SIG-M5 (cell line): ENCODE results near the gene ANO2.
"Not testable (repeated sequence)": the region's sequence is repeated elsewhere in the genome, so short reads cannot be mapped to it uniquely, and the experiment has no call there.

Source experiments
- DNase-seq: peaks from one replicate; lab custom pipeline; 2025; lab: John Stamatoyannopoulos, UW

ANO2 gene

DNA sequence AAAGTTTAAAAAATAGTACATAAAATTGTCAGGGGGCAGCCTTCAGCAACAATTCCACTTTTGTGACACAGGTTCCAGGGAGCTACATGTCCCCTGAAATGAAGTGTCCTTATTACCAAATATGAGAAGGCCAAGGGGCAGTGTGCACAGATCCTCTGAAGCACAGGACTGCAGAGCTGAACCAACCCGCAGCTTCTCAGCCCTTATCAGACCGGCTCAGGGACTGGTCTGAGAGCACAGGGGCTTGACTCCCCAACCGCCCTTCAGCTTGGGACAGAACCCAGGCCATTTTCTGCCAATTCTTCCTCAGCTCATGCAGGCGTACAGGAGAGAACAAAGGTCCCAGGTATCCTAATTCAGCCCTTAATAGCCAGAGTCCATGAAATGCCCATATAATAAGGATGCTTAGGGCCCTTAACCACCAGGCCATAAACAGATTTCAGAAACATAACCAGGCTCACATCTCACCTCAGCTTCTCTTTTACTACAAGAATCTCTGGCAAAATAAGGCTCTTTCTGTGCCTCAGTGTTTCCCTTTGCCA, 221.3 kb downstream of the ANO2 start:
- no peak for DNase-seq

DNA sequence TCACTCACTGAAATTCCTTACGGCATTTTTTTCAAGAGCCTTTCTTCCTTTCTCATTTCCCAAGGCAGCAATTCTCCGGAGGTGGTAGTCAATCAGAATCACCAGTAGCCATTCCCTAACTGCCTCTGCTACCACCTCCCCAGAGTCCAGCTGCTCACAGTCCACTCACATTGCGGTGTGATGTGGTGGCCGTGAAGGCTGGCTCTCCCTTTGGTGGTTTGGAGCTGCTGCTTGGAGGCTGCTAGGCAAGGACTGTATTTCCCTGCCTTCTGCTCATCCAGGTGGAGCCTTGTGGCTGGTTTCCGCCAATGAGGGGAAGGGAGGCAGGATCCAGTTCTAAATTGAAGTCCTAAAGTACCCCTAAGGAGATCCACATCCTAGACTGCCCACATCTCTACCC, 222.0 kb downstream of the ANO2 start:
- no peak for DNase-seq

DNA sequence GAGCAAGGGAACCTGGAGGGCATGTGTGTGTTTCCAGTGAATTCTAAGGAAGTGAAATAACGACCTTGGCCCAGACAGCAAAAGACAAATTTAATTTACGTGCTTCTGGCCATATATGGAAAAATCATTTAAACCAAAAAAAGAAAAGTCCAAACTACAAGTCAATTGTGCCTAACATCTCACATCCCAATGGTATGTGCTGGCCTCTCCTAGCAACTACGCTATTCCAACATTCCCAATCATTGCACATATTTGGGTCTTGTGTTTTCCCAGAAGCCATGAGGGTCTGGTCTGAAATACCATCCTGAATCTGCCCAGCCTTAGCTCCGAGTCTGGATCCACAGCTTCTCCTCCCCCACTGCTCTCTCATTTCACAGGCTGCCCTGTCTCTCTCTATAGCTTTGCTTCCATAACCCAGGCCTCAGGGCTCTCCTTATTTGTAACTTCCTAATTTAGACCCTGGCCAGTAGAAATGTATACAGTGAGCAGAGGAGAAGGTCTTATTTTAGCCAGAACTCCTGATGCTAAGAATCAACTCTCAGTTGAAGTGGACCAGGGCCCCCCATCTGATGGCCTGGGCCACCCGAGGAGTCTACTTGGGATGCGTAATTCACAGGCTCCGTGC, 224.6 kb downstream of the ANO2 start:
- no peak for DNase-seq

DNA sequence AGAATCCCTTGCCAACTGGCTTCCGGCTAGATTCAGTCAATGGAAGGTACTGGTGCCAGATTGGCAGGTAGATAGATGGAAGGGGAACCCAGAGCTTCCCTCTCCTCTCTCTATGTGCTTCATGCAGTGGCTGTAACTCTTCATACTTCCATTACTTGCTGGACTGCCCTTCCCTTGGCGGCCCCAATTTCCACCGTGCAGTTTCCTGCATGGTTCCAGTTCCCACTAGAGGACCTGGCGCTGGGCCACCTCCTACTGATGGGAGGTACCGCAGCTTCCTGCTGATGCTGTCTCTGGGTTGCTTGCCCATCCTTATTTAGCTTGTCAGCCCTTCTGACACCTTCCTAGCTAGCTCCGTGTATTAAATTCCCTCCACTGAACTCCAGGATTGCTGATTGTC, 226.4 kb downstream of the ANO2 start:
- DNase-seq, result no peak

DNA sequence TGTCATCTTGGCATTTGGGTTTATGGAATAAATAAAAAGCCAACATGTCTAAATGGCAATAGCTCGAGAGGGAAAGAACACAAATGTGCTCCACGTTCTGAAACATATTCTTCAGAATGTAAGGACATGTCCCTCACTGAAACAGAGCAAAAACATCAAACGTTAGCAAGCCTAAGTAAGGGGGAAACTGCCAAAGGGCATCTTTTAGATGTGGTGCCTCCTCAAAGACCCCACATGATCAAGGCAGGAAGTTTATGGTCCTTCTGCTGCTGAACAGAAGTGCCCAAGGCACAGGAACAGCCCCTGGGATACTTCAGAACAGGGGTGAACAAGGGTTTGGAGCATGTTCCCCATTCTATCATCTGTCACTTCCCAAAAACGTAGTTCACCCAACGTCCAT, 227.0 kb downstream of the ANO2 start:
- no peak for DNase-seq

DNA sequence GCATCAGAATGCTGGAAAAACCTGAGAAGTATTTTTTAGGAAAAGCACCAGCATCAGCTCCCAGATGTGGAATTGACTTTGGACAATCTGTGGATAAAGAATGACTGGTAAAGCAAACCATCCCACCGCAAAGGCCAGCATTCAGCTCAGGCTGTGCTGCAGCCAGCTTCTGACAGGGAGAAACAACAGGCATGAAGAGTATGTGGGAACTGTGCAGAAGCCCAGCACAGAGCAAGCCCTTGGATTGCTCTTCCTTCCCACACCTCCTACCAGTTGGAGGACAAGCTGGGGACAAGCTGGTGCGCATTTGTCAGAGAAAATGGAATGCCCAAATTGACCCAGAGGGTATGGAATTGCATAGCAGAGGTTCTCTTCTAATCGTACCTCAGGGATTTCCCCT, 228.1 kb downstream of the ANO2 start:
- no peak for DNase-seq

DNA sequence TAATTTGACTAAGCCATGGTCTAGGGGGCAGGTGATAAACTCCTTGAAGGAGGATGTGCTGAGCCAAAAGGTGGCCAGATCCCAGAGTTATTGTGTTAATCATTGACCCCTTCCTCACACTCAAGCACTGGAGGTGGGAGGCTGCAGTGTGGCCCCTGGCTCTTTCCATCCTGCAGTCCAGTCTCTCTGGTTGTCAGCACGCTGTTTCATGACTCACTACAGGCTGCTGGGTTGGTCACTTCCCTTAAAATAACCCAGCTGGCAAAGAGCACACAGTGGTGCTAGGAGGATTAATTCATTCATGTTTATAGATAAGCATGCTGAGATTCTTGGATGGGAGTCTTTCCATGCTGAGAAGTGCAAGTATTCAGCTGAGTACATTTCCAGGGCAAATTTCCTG, 228.9 kb downstream of the ANO2 start:
- no peak for DNase-seq

DNA sequence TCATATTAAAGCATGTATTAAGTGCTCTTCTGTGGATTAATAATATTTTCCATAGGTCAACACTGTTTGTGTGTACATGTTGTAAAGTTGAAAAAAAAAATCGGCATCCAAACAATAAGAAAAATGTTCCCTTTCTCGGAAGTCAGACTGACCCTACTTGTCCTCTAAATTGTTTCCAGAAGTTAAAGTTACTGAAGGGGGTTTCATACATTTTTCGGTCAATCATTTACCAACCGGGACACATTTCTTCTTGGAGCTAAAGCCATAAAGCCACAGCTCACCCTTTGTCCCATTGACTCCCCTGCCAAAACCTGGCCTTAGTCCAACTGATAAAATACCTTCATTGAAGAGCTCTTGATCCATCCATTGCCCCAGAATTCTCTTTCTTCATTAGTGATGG, 230.0 kb downstream of the ANO2 start:
- DNase-seq, result no peak

DNA sequence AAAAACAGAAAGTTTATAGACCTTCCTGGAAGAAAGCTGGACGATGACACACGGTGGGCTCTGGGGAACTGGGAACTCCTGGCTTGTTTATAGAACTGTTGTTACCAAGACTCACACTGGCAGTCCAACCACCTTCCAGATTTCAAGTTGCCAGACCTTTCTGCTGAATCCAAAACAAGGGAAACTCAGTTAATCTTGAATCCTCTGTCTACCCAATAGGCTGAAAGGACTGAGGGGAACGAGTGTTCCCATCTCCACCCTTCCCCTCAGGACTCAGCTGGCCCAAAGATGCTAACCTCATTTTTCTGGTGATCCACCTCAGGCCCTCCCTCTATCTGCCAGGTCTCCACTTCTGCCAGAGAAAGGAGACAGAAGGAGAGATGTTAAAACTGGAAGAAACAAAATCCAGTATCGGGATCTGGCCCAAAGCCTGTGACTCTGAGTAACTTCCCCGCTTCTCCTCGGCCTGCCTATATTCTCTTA, 231.4 kb downstream of the ANO2 start:
- DNase-seq, result no peak

DNA sequence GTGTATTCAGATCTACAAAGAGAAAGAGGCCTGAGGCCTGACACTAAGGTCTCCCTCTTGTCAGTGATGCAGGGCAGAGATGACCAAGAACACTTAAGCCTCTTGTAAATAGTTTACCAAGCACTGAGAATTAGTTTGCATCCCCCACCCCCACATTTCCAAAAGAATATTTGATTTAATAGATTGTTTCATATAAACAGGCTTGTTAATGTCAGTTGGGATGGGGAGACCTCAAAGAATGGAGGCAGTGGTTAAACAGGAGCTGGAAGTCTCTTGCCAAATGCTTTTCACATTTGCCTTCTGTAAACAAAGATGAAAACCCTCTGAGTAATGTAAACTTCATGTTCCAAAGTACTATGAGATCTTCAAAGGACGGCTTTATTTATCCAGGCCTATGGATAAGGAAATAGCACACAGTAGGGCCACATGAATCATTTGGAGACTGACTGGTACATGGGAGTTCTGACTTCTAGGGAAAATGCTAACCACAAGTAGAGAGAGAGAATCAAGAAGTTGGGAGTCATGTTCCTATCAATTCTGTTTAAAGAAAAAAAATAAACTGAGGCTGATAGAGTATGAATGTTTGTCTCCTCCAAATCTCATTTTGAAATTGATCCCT, 234.7 kb downstream of the ANO2 start:
- DNase-seq, result no peak

DNA sequence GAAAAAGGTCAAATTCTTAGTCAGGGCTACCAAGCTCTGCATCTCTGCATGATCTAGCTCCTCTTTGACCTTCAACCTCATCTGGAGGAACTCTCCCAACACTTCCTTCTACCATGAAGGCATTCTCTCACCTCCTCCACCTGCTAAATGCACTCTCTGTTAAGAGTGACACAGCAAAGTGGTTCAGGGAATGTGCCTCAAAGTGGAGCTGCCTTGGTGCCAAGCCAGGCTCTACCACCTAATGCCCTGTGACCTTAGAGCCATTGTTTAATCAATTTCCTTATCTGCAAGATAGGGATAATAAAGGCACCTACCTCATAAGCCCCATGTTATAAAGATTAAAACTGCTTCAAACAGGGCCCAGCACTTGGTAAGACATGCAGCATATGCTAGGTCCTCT, 236.7 kb downstream of the ANO2 start:
- DNase-seq, result no peak

DNA sequence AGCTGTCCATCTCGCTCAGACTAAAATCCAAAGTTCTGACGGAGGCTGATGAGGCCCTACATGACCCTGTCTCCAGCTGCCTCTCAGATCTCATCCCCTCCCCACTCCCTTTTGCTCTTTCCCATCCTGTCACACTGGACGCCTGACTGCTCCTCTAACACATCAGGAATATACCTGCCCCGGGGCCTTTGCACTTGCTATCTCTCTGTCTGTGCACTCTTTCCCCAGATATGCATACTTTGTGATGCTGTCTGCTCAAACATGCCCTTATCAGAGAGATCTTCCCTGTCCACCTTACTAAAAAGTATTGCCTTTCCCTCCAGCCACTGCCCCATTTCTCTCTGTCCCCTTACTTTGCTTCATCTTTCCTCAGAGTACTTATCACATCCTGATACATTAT, 238.8 kb downstream of the ANO2 start:
- DNase-seq, result no peak

DNA sequence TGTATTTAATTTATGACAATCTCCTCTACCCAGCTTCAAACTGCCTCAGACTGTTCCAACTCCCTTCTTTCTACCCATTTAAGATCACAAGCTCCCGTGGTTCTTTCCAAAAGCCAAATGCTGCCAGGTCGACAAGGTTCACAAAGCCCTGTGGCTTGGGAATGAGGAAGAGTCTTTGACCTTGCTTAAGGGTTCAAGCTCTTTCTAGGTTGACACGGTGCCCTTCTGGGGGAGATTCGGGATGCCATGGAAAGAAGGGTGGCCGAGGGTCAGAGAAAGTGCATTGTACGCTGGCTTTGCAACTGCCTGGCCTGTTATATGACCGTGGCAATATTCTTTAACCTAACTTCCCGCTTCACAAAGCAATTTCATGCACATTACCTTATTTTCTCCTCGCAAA, 239.3 kb downstream of the ANO2 start:
- DNase-seq, result no peak

DNA sequence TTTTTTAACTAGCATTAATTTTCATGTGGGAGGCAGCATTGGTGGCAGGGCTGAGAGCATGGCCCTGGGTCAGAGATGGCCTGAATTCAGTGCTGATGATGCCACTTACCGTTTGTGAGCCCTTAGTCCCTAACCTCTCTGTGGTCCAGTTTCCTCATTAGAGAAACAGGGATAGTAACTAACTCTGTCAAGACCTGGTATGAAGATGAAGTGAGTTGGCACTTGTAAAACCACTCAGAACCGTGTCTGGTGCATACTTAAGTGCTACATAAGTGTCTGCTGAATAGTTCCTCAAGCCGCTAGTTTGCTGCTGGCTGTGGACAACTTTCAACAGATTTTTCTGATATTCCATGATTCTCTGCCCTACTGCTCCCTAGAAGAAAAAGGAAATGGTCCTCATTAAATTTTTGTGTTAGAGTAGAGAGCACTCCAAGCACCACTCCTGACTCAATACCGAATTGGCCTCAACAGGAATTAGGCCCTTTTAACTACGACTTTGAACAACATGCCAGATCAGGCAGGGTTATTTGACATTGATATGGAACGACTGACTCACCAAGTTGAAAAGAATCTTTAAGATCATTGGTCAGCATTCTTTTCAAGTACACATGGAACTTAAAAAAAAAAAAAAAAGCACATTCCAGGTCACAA, 250.2 kb downstream of the ANO2 start:
- no peak for DNase-seq

DNA sequence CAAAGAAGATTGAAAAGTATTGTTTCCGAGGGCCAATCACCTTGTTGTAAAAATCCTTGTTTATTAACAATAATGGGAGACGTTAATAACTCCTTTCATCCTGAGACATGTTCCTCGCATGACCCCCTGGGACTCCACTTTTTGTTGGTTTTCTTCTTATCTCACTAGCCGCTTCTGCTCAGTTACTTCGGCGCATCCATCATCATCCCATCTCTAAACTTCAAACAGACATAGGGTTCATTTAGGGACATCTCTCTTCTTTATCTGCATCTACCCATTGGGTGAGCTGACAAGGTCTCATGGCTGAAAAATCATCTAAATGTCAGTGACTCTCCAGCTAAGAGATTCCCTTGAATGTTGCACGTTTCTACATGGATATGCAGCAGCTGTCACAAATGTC, 252.2 kb downstream of the ANO2 start:
- no peak for DNase-seq

DNA sequence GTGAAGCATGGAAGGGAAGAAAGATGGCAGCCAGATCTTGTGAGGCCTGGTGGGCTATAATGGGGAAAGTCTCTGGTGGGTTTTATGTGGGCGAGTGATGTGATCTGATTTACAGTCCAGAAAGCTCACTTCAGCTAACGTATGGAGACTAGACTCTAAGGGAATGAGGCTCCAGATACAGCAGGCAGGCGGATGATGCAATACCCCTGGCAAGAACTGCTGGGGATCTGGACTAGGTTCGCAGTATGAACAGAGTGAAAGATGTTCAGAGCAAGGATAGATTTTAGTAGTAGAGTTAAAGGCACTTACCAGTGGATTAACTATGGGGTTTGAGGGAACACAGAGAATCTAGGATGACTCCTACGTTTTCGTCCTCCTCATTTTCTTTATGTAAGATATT, 253.1 kb downstream of the ANO2 start:
- no peak for DNase-seq

DNA sequence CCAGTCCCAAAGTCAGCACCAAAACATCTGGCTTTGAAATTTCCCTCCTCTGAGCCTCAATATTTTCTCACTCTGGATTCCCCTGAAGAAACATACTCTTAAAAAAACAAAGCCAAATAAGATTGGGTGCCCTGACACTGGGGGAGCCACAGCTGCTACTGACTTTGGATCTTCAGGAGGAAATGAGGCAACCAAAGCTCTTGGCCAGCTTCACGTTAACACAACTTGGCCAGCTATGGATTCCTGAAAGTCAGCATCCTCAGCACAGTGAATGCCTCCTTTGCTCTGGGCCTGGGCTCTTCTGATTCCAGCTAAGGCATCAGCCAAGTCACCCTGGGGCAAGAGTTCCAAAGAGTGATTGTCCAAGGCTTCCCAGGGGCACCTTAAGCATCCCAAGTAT, 254.8 kb downstream of the ANO2 start:
- DNase-seq, result no peak

DNA sequence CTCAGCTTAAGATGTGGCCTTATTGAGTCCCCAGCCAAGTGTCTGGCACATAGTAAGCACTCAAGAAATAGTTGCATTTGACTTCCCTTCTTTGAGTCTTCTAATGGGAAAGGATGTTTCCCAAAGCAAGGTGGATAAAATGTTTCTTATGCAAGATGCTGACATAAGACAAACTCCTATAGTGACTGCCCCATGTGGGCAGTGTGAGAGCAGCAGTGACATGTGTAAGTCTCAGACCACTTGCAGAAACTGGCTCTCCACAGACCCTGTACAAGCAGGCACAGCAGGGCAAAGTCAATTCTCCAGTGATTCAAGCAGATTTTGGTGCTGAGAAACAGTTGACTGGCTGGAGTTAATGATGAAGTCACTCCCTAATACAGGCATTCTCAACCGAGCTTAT, 255.3 kb downstream of the ANO2 start:
- no peak for DNase-seq

DNA sequence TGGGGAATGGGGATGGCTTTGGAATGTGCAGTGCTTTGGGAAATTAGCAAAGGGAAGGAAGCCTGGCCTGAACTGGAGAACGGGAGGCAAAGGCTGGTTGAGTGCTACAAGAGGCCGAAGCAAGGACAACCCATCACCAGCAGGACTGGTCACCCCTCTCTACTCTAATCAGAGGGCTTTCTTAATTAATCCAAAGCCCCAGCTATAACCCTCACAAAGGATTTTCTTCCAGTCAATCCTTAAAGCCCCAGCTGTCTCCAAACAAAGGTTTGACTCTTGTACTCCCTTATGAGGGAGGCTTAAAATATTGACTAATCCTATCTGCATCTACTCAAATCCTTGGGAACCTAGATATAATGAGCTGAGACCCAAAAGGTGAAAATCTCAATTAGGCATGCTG, 256.8 kb downstream of the ANO2 start:
- no peak for DNase-seq

DNA sequence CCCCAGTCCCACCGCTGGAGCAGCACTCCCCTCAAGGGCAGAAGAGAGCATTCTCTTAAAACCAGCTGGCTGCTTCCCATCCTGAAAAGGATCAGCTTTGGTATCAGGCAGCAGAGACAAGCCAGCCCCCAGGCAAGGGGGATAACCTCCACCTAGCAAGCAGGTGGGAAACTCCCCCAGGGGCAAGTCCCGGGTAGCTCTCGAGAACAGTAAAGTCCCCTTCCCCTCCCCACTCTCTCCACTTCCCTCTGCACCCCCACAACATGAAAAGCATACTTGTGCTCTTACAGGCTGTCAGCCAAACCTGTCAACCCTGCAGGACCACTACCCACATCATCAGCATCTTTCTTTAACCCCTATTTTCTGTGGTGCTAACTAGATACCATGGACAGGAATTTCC, 259.1 kb downstream of the ANO2 start:
- DNase-seq, result no peak

DNA sequence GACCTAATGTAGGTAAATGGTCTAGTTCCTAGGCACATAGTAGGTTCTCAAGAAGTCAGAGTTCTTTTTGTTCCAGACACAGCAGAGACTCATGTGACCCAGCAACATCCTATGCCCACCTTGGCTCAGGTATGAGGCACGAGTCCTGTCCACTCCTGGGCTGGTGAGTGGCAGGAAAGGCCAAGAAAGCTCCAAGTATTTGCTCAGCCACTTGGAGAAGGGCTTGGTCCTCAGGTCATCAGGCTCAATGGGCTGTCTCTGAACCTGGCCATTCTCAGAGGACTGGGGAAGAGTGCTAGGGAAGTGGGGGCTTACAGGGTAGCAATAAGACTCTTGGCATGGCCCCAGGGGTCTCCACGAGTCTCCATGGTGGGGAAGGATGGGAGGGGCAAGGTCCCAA, 260.1 kb downstream of the ANO2 start:
- no peak for DNase-seq

DNA sequence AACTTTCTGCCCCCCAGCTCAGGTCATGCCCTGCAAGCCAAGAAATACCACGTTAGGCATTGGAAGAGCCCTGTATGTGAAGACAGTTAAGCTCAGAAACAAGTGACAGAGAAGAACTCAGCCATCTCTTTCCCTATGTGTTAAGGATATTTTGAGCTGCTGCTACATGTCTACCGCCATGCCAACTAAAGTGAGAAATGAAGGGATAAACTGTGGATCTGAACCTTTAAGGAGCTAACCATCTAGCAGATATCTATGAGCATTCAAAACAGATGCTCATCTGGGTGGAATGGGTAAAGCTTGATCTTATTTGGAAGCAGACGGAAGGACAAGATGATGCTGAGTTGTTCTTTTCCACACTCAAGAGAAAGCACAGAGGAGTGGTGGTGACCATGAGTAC, 262.5 kb downstream of the ANO2 start:
- no peak for DNase-seq

DNA sequence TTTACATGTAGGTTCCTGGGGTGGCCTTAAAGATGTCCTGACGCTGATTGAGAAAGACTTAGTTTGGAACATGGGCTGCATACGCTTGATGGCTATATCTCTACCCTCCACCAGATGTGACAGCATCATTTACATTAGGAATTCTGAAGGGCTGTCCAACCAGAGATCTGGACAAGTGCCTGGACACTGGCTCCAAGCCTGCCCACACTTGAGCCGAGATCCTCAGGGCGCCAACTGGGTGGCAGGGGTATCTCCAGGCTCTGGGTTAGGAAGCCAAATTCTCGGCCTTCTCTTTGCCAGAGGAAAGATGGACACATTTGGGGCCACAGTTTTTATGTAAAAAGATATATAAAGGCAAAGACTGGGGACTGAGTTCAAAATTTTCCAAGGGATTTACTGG, 266.9 kb downstream of the ANO2 start:
- DNase-seq, result no peak

DNA sequence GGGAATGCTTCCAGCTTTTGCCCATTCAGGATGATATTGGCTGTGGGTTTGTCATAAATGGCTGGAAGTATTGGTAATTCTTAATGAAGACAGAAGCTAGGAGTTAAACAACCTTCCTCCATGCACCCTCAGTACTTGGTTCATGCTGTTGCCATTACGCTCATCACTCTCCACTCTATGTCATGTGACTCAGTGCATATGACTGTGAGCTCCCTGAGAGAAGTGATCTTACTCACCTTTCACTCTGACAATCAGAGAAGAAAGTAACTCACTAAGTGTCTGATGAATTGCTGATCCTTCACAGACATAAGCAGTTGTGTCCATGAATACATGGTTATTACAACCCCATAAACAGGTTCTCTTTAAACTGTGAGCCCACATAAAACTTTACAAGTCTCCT, 275.4 kb downstream of the ANO2 start:
- not testable (repeated sequence) for DNase-seq
